Panc1 (cell line): Measurements from ENCODE around the gene PDE8B.

Experiments
- CTCF ChIP-seq: fragments of 450-650 bp; IDR thresholded peaks from 2 replicates; pipeline ENCODE4 v1.5.1; 2017; ENCODE audit warnings: mild to moderate bottlenecking
- SIN3A ChIP-seq: IDR thresholded peaks from 2 replicates; pipeline ENCODE4 v1.6.1; 2012; ENCODE audit warnings: low read depth, mild to moderate bottlenecking, low read length, moderate library complexity, borderline replicate concordance; ENCODE audit not compliant: insufficient read depth

GRCh38 chr5:77328930-77329647 is 118.6 kb downstream of the PDE8B start:
- TF ChIP-seq CTCF (no peak), SIN3A (no peak)
